CD14-positive monocyte (primary cell): Measurements from ENCODE around the gene SCNN1B. TPM values are rescaled to one million over a fixed set of nuclear protein-coding genes. Genes with fewer than 3 reads are reported as not detected.

Experiments used
- DNase-seq, 3 donors: peaks; one replicate each; pipeline ENCODE4 v3.0.0-alpha.2; 2011 to 2022
- H2AFZ ChIP-seq: 2 replicates; pipeline ENCODE4 v1.6.0; 2012; ENCODE audit warnings: mild to moderate bottlenecking, low read depth, low read length, inconsistent platforms; ENCODE audit not compliant: insufficient read depth, poor library complexity, severe bottlenecking
- H3K27ac ChIP-seq, 2 donors: 1 replicate in 1 of 2; 2 replicates in 1 of 2; pipeline ENCODE4 v1.5.1; 2012 to 2013; ENCODE audit warnings: low read length in 2 of 2, control low read depth in 1 of 2, inconsistent platforms in 1 of 2, low read depth in 1 of 2, mild to moderate bottlenecking in 1 of 2
- H3K27me3 ChIP-seq, 2 donors: one replicate each; pipeline versions ENCODE4 v1.6.0 to v1.6.1; 2011 to 2013; ENCODE audit warnings: low read length in 2 of 2; ENCODE audit not compliant: control insufficient read depth in 2 of 2, insufficient read depth in 2 of 2
- H3K36me3 ChIP-seq, 2 donors: replicated peaks in 1 of 2; 1 replicate in 1 of 2; 2 replicates in 1 of 2; pipeline versions ENCODE4 v1.5.1 to v1.6.1; 2012 to 2013; ENCODE audit warnings: low read length in 2 of 2, control low read depth in 1 of 2, inconsistent platforms in 1 of 2, mild to moderate bottlenecking in 1 of 2; ENCODE audit not compliant: insufficient read depth in 2 of 2, control insufficient read depth in 1 of 2
- H3K4me1 ChIP-seq, 2 donors: 1 replicate in 1 of 2; 2 replicates in 1 of 2; pipeline versions ENCODE4 v1.5.1 to v1.6.1; 2012 to 2013; ENCODE audit warnings: low read length in 2 of 2, control low read depth in 1 of 2, inconsistent platforms in 1 of 2, mild to moderate bottlenecking in 1 of 2, moderate library complexity in 1 of 2; ENCODE audit not compliant: insufficient read depth in 2 of 2, control insufficient read depth in 1 of 2
- H3K4me2 ChIP-seq: replicated peaks from 2 replicates; pipeline ENCODE3; 2012; ENCODE audit warnings: low read length, moderate library complexity, mild to moderate bottlenecking; ENCODE audit not compliant: poor library complexity, severe bottlenecking; ENCODE audit errors: extremely low read depth
- H3K4me3 ChIP-seq, 3 experiments: fragments of 200-600 bp in 1 of 3; sonication (generic) in 1 of 3; replicated peaks in 1 of 3; 1 replicate in 2 of 3; 2 replicates in 1 of 3; pipeline ENCODE4 v1.5.1; 2011 to 2013; ENCODE audit warnings: low read length in 3 of 3, mild to moderate bottlenecking in 3 of 3, control low read depth in 2 of 3, low read depth in 2 of 3, inconsistent platforms in 1 of 3, moderate library complexity in 1 of 3
- H3K79me2 ChIP-seq: 2 replicates; pipeline ENCODE4 v1.6.0; 2012; ENCODE audit warnings: mild to moderate bottlenecking, control low read depth, inconsistent platforms, low read length, moderate library complexity; ENCODE audit not compliant: insufficient read depth
- H3K9ac ChIP-seq: 2 replicates; pipeline ENCODE4 v1.6.0; 2017; ENCODE audit warnings: low read length, mild to moderate bottlenecking; ENCODE audit not compliant: insufficient read depth, poor library complexity, severe bottlenecking
- H3K9me3 ChIP-seq, 2 donors: replicated peaks in 1 of 2; 1 replicate in 1 of 2; 2 replicates in 1 of 2; pipeline versions ENCODE4 v1.5.1 to v1.6.1; 2012 to 2013; ENCODE audit warnings: low read length in 2 of 2, control low read depth in 1 of 2; ENCODE audit not compliant: control insufficient read depth in 1 of 2, insufficient read depth in 1 of 2
- H4K20me1 ChIP-seq: 2 replicates; pipeline ENCODE4 v1.6.0; 2012; ENCODE audit warnings: mild to moderate bottlenecking, low read length, control low read depth, moderate library complexity; ENCODE audit not compliant: insufficient read depth
- H3K27ac Mint-ChIP-seq, 7 donors: one replicate each; pipeline ENCODE4 v1.8.0; 2020; ENCODE audit warnings: mild to moderate bottlenecking in 7 of 7, mixed read lengths in 7 of 7, moderate library complexity in 6 of 7, inconsistent platforms in 2 of 7
- H3K27me3 Mint-ChIP-seq, 3 donors: one replicate each; pipeline ENCODE4 v1.8.0; 2021 to 2022; ENCODE audit warnings: low read depth in 3 of 3, mild to moderate bottlenecking in 3 of 3, mixed read lengths in 3 of 3, moderate library complexity in 3 of 3, inconsistent platforms in 1 of 3
- H3K36me3 Mint-ChIP-seq, 2 donors: one replicate each; pipeline ENCODE4 v1.8.0; 2020; ENCODE audit warnings: mixed read lengths in 2 of 2, inconsistent platforms in 1 of 2, mild to moderate bottlenecking in 1 of 2
- H3K4me1 Mint-ChIP-seq: one replicate; pipeline ENCODE4 v1.8.0; 2020; ENCODE audit warnings: mild to moderate bottlenecking, mixed read lengths
- H3K4me3 Mint-ChIP-seq, 2 donors: one replicate each; pipeline ENCODE4 v1.8.0; 2020; ENCODE audit warnings: mild to moderate bottlenecking in 2 of 2, mixed read lengths in 2 of 2, moderate library complexity in 1 of 2
- H3K9me3 Mint-ChIP-seq, 7 donors: one replicate each; pipeline ENCODE4 v1.8.0; 2020 to 2022; ENCODE audit warnings: mixed read lengths in 7 of 7, mild to moderate bottlenecking in 6 of 7, moderate library complexity in 6 of 7, inconsistent platforms in 2 of 7
- CTCF ChIP-seq: fragments of 200-600 bp; IDR thresholded peaks from one replicate; pipeline ENCODE4 v1.8.0; 2022; ENCODE audit warnings: antibody characterized with exemption, mild to moderate bottlenecking
- WGBS: methylation state at CpG from one replicate; pipeline ENCODE4 v1.1.5; 2013; ENCODE audit warnings: missing lambda C conversion rate; ENCODE audit not compliant: insufficient coverage; 5-methylcytosine and 5-hydroxymethylcytosine counted together
- intact Hi-C, 2 donors: fragments of 100-400 bp; cut with micrococcal nuclease; formaldehyde crosslinking; loops; one replicate each; pipeline versions ENCODE4 v1.15.0 to v1.15.1; 2023
- polyA plus RNA-seq, 3 donors: library from polyadenylated mRNA; depleted of rRNA in 1 of 3; unstranded in 2 of 3; stranded (reverse) in 1 of 3; fragments of 300-500 nt in 2 of 3; fragments of >200 nt in 1 of 3; fragmentation: Illumina TruSeq in 2 of 3; gene quantifications; 1 replicate in 2 of 3; 2 replicates in 1 of 3; pipeline ENCODE4 v1.2.3, GENCODE V29; 2012 to 2021

Gene SCNN1B
- polyA plus RNA-seq, 3 donors: not detected

DNA sequence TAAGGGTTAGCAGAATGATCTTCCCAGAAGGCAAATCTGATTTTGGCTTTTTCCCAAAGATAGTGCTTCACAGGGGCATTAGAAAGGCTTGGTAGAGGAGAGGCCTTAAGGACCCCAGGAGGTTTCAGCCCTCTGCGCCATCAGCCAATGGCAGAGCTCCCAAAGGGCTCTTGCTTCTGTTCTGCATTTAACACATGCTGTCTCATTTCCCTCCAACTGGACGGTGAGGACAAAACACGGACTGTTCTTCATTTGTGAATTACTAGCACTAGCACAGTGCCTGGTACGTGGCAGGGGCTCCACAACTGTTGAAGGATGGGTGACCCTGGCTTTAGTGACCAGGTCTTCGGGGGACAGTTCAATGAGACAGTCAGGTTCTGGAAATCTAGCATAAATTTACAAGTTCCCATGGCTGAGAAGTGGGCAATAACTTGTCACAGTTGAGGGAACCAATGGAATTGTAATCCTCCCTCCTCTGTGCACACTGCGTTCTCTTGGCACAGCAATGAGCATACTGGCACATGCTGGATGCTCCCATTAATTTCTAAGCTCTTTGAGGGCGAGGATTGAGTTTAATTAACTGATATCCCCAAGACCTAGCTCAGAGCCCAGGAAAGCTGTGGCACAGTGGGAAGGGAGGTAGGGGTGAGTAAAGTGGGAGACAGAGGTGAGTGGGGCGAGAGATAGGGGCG is 105.5 kb downstream of the SCNN1B start:
- no peak overlapping the region for H2AFZ ChIP-seq
- Mint-ChIP-seq H3K27ac (peak overlapping the region in 1 of 7 donors; percentile 66), H3K27me3 (peaks cover 0 to 2% (median 0%) of the 10 kb centered on the region in 3 donors), H3K4me1 (no peaks in the 10 kb centered on the region), H3K4me3 (no peak overlapping the region), H3K36me3 (peaks cover 78 to 87% of the 10 kb centered on the region in 2 donors), H3K9me3 (no peaks in the 10 kb centered on the region)
- WGBS: 96% methylated on average over 4 of the region's 9 CpGs
- intact Hi-C loops: no loop called here
- H3K4me2 ChIP-seq: no peak overlapping the region
- no peak overlapping the region for H3K9ac ChIP-seq
- no peaks in the 10 kb centered on the region for H3K4me1 ChIP-seq
- H3K4me3 ChIP-seq: no peak overlapping the region
- no peak for TF ChIP-seq CTCF
- no peak overlapping the region for H3K27ac ChIP-seq
- no peaks in the 10 kb centered on the region for H4K20me1 ChIP-seq
- DNase-seq: no peak
- H3K9me3 ChIP-seq: no peaks in the 10 kb centered on the region
- no peaks in the 10 kb centered on the region for H3K79me2 ChIP-seq
- H3K27me3 ChIP-seq: no peaks in the 10 kb centered on the region
- peaks cover 68 to 93% of the 10 kb centered on the region in 2 donors for H3K36me3 ChIP-seq

DNA sequence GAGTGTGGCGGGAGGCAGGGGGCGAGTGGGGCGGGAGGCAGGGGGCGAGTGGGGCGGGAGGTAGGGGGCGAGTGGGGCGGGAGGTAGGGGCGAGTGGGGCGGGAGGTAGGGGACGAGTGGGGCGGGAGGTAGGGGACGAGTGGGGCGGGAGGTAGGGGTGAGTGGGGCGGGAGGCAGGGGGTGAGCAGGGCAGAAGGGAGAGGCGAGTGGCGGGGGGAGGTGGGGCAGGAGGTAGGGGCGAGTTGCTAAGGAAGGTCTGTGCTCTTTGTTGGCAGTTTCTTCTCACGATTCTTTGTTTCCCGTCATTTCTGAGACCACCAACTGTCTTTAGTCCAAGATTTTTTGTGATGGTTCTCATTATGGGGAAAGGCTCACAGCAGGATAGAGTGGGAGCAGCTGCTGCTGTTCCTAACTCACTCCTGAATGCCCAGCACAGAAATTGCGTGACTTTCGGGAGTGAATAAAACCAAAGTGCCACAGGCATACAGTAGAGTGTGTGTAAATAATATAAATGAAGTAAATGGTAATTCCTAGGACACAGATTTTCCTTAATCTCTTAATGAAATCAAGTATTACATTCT is 106.2 kb downstream of the SCNN1B start:
- peaks cover 76 to 87% of the 10 kb centered on the region in 2 donors for H3K36me3 Mint-ChIP-seq
- H3K4me2 ChIP-seq: no peak overlapping the region
- H3K27ac ChIP-seq: no peak overlapping the region
- H3K79me2 ChIP-seq: no peaks in the 10 kb centered on the region
- H3K9ac ChIP-seq: no peak overlapping the region
- H3K9me3 ChIP-seq: no peaks in the 10 kb centered on the region
- H4K20me1 ChIP-seq: no peaks in the 10 kb centered on the region
- intact Hi-C loops: no loop called here
- H3K27ac Mint-ChIP-seq: no peak overlapping the region
- H3K27me3 ChIP-seq: no peaks in the 10 kb centered on the region
- H3K27me3 Mint-ChIP-seq: peaks cover 0 to 2% (median 0%) of the 10 kb centered on the region in 3 donors
- peaks cover 68 to 93% of the 10 kb centered on the region in 2 donors for H3K36me3 ChIP-seq
- WGBS: no CpG with 5 or more reads among the region's 21 CpGs
- H3K4me1 ChIP-seq: no peaks in the 10 kb centered on the region
- H2AFZ ChIP-seq: no peak overlapping the region
- H3K4me3 ChIP-seq: no peak overlapping the region
- H3K4me3 Mint-ChIP-seq: no peak overlapping the region
- no peaks in the 10 kb centered on the region for H3K9me3 Mint-ChIP-seq
- no peaks in the 10 kb centered on the region for H3K4me1 Mint-ChIP-seq
- TF ChIP-seq CTCF: no peak
- DNase-seq: no peak
